NCI-H2029 (cell line): ENCODE results near the gene ARMC10.
"Not testable (repeated sequence)": the region's sequence is repeated elsewhere in the genome, so short reads cannot be mapped to it uniquely, and the experiment has no call there.

ENCODE experiments used
- DNase-seq: peaks from one replicate; lab custom pipeline; 2025; lab: John Stamatoyannopoulos, UW

The ARMC10 gene

GRCh38 chr7:103074519-103075336 is at the start of gene ARMC10, which contains the start of gene FBXL13:
TSS of gene ARMC10 (plus strand) at chr7:103075140. CDS start at chr7:103075273, 133 bp downstream.
TSS of gene FBXL13 (minus strand) at chr7:103074796.
- peak; percentile 93 for DNase-seq

DNA sequence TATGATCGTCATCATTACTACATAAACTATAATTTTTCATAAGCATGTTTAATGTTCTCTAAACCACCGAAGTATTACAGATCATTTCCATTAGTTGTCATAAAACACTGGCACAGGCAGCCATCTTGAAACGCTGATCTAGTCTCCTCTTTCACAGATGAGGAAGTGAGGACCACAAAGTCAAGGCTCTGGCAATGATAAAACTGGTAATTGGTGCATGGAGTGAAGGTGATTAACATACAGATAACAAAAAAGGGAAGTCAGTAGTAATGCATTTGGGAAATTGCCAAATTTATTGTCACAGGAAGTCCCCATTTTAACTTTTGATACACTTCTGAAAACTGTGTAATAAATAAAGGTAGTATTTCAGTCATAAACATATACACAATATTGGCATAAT is 49.6 kb upstream of the ARMC10 start:
- DNase-seq = no peak

GRCh38 chr7:103031024-103031423 is 43.9 kb upstream of the ARMC10 start:
- DNase-seq = no peak

DNA sequence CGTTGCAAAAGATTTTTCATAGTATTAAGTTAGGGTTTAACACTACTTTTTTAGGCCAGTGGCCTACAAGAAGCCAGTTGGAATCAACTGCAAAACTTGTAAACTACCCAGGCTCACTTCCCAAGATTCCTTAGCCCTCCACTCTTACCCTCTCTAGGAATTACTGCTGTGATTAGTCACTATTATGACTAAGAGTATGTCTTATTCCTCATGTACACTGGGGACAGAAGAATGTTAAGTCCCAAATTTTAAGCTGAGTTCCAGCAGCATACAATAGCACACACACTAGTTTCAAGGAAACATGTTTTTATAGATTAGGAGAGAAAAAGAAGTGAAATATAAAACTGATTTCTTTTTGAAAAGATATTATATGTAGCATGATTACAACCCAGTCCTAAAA is 43.2 kb upstream of the ARMC10 start:
- DNase-seq = no peak

GRCh38 chr7:103034318-103034717 is 40.6 kb upstream of the ARMC10 start:
- not testable (repeated sequence) for DNase-seq

DNA sequence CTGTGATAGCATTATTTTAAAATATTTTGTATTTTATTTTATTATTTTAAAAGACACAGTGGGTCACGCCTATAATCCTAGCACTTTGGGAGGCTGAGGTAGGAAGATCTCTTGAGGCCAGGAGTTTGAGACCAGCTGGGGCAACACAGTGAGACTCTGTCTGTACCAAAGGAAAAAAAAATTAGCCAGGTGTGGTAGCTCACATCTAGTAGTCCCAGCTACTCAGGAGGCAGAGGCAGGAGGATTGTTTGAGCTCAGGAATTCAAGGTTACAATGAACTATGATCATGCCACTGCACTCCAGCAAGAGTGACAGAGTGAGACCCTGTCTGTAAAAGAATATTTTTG is 37.5 kb upstream of the ARMC10 start:
- DNase-seq = no peak

DNA sequence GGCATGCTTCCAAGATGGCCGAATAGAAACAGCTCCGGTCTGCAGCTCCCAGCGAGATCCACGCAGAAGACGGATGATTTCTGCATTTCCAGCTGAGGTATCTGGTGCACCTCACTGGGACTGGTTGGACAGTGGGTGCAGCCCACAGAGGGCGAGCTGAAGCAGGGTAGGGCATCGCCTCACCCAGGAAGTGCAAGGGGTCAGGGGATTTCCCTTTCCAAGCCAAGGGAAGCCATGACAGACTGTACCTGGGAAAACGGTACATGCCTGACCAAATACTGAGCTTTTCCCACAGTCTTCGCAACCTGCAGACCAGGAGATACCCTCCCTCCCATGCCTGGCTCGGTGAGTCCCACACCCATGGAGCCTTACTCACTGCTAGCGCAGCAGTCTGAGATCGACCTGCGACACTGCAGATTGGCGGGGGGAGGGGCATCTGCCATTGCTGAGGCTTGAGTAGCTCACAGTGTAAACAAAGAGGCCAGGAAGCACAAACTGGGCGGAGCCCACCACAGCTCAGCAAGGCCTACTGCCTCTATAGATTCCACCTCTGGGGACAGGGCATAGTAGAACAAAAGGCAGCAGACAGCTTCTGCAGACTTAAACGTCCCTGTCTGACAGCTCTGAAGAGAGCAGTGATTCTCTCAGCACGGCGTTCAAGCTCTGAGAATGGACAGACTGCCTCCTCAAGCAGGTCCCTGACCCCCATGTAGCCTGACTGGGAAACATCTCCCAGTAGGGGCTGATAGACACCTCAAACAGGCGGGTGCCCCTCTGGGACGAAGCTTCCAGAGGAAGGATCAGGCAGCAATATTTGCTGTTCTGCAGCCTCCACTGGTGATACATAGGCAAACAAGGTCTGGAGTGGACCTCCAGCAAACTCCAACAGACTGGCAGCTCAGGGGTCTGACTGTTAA is 36.9 kb upstream of the ARMC10 start:
- DNase-seq = peak; percentile 79

- not testable (repeated sequence) for DNase-seq
These were observed 33.1 kb upstream of the ARMC10 start for GRCh38 chr7:103041815-103042214.

GRCh38 chr7:103048833-103049232 is 26.1 kb upstream of the ARMC10 start:
- no peak for DNase-seq

GRCh38 chr7:103051519-103051918 is 23.4 kb upstream of the ARMC10 start:
- DNase-seq = no peak

DNA sequence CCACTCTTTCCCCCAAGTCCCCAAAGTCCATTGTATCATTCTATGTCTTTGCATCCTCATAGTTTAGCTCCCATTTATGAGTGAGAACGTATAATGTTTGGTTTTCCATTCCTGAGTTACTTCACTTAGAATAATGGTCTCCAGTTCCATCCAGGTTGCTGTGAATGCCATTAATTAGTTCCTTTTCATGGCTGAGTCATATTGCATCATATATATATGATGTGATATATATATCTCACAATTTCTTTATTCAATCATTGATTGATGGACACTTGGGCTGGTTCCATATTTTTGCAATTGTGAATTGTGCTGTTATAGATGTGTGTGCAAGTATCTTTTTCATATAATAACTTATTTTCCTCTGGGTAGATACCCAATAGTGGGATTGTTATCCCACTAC is 18.9 kb upstream of the ARMC10 start:
- not testable (repeated sequence) for DNase-seq

GRCh38 chr7:103058122-103058521 is 16.8 kb upstream of the ARMC10 start:
- no peak for DNase-seq

- DNase-seq = no peak
These were observed 15.5 kb upstream of the ARMC10 start for GRCh38 chr7:103059471-103059870.

DNA sequence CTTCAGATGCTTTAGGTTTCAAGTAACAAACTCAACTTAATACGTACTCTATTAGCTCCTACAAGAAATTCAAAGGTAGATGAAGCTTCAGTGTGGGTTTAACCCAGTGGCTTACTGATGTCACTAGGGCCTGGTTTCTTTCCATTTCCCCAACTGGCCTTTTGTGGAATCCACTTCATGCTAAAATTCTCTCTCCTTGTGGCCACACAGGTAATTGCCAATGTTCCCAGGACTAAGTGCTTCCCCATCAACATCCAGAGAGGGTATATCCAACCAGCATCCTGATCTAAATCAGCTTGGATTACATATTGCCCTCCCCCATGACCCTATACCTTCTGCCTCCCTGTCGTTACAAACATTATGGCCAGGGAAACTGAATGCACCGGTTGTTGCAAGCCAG is 11.0 kb upstream of the ARMC10 start:
- DNase-seq = no peak

DNA sequence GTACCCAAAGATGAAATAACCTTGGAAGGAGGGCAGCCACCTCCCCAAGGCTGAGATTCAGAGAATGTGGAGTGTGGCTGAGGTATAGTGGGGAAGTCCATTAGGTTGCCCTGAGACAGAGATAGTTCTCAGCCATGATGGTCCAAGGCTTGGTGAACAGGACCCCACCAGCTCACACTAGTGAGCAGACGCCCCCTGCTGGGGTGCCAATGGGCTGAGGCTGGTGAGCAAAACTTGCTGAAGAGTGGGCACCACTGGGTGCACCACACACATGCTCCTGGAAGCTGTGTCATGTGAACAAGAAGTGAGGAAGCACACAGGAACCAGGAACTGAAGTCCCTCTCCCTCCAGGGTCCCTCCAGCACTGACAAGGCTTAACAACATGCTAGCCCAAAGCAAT is 9.3 kb upstream of the ARMC10 start:
- no peak for DNase-seq

GRCh38 chr7:103068414-103069403 is 6.2 kb upstream of the ARMC10 start:
- no peak for DNase-seq

DNA sequence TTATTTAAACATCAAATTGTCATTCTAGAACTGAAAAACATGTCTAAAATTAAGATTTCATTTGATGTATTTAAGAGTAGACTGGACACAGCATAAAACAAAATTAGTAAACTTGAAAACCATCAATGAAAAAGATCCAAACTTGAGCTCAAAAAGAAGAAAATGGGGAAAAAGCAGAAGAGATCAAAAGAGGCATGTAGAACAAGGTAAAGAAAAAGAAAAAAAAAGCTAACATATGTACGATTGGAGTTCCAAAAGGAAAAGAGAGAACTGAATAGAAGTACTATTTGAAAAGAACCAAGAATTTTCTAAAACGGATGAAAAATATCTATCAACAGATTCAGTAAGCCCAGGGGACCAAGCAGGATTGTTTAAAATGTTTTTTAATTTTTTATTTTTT is 3.9 kb upstream of the ARMC10 start:
- no peak for DNase-seq

GRCh38 chr7:103073989-103074518 is 886 bp upstream of the ARMC10 start:
- no peak for DNase-seq

GRCh38 chr7:103075337-103075918 is 488 bp downstream of the ARMC10 start:
- no peak for DNase-seq

- no peak for DNase-seq
These were observed 1.8 kb downstream of the ARMC10 start for GRCh38 chr7:103076764-103077163.

GRCh38 chr7:103077318-103077717 is 2.4 kb downstream of the ARMC10 start:
- no peak for DNase-seq
